ENCODE measurements around the gene KAT14.
"Not testable (repeated sequence)": the region's sequence is repeated elsewhere in the genome, so short reads cannot be mapped to it uniquely, and the experiment has no call there.

The KAT14 gene

DNA sequence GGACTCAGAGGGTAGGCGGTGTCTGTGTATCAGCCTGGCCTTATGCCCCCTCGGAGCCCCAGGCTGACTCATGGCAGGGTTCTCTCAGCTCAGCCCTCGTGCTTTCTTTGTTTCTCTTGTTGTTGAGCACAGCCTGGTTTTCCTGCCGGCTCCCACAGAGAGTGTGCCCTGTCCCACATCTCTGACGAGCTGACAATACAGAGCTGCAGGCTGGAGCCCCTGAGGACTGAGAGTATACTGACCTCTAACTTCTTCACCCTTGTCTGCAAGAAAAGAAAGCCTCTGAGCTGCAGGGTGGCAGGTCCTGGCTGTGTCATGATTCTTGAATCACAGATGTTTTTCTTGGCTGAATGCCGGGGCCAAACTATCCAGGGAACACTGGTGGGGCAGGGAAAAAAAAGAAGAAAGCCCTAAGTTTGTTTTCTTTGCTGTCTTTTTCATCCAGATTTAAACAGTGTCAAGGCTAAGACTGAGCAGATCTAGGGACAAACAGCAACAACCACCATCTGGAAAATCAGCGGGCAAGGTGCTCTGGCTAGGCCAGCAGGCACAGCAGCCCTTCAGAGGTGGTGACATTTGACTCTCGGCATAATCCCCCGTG, 87.4 kb downstream of the KAT14 start:
- no peak for DNase-seq

DNA sequence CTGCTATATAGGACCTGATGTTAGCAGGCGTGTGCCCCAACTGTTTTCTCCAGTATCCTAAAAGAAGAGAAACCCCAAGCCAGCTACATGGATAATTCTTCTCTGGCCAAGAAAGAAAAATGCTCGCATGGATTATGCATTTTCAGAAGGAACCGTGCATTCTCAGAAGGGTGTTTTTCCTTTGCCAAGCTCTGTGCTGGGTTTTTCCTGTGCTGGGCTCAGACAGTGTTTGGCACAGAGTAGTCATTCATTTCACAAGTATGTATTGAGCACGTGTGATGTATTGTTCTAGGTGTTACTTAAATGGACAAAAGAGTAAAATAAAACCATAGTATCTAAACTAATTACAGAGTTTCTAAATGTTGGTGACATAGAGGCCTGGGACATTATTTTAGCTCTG, 88.0 kb downstream of the KAT14 start:
- DNase-seq: no peak

DNA sequence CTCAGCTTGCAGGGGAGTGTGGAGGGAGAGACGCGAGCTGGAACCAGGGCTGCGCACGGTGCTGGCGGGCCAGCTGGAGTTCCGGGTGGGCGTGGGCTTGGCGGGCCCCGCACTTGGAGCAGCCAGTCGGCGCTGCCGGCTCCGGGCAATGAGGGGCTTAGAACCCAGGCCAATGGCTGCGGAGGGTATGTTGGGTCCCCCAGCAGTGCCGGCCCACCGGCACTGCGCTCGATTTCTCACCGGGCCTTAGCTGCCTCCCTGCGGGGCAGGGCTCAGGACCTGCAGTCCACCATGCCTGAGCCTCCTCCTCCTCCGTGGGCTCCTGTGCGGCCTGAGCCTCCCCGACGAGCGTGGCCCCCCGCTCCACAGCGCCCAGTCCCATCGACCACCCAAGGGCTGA, 89.1 kb downstream of the KAT14 start:
- not testable (repeated sequence) for DNase-seq

DNA sequence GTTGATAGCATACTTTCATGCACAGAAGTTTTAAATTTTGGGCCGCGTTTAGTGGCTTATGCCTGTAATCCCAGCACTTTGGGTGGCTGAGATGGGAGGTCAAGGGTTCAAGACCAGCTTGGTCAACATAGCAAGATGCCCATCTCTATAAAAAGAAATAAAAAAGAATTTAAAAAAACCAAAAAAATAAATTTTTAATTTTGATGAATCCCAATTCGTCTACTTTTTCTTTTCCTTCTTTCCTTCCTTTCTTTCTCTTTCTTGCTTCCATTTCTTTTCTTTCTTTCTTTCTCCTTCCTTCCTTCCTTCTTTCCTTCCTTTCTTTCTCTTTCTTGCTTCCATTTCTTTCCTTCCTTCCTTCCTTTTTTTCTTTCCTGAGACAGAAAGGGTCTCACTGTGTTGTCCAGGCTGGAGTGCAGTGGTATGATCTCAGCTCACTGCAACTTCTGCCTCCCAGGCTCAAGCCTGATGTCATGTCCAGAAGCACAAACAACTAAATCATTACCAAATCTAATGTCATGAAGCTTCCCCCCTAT, 95.8 kb downstream of the KAT14 start:
- DNase-seq: no peak

Measured in AML-193 (cell line).